HG03045 (cell line): Measurements from ENCODE around the gene LRP5.
"Not testable (repeated sequence)": the region's sequence is repeated elsewhere in the genome, so short reads cannot be mapped to it uniquely, and the experiment has no call there.

Experiments
- ATAC-seq: cut with Tn5 transposase; IDR thresholded peaks from one replicate; pipeline ENCODE4 v1.9.1; 2021; ENCODE audit warnings: mild to moderate bottlenecking, moderate library complexity; ENCODE audit not compliant: unreplicated experiment

The LRP5 gene

GRCh38 chr11:68459886-68460740 lies 147.7 kb downstream of the LRP5 start:
- peak; percentile 72 for ATAC-seq

GRCh38 chr11:68460741-68461574 lies 148.6 kb downstream of the LRP5 start, which contains the start of gene PPP6R3:
TSS of gene PPP6R3 (plus strand) at chr11:68460752. CDS start at chr11:68537665, 76,913 bp downstream.
- peak; percentile 38 for ATAC-seq

- ATAC-seq = no peak
Observed at GRCh38 chr11:68461575-68461917, 149.2 kb downstream of the LRP5 start.

GRCh38 chr11:68463714-68464113 lies 151.3 kb downstream of the LRP5 start:
- no peak for ATAC-seq

- no peak for ATAC-seq
Observed at GRCh38 chr11:68467201-68467834, 154.9 kb downstream of the LRP5 start.

DNA sequence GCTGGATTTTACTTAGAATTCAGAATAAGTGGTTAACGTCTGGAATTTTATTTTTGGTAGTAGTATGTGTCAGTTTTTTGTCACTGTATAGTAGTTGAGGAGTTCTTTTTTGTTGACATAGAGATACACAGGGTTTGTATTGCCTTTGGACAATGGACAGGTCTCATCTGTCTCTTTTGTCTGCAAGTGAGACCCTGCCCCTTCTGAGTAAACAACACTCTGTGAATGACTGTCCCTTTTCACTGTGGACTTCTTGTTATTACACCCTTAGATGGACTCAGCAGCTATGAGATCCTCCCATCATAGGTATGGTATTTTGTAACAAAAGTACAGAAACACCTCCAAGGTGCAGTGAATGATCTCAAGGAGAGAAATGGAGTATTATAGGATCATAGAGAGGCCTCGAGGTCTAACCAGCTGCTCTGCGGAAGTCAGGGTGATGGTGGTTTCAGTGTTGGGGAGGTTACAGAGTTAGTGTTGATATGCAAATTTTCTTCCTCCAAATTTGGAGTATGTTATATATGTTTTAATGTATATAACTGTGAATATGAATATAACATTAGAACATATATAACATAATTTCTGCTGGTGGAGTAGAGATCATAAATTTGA lies 155.9 kb downstream of the LRP5 start:
- no peak for ATAC-seq

DNA sequence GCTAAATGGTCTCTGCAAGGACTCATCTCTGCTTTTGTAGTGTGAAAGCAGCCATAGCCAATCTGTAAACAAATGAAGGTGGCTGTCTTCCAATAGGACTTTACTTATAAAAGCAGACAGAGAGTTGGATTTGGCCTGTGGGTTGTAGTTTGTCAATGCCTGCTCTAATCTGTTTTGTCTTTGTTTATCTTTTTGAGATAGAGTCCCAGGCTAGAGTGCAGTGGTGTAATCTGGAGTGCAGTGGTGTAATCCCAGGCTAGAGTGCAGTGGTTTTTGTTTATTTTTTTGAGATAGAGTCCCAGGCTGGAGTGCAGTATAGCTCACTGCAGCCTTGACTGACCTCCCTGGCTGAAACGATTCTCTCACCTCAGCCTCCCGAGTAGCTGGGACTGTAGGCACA lies 156.7 kb downstream of the LRP5 start:
- ATAC-seq = no peak

- no peak for ATAC-seq
Observed at GRCh38 chr11:68469642-68470041, 157.3 kb downstream of the LRP5 start.

GRCh38 chr11:68470304-68470811 lies 158.0 kb downstream of the LRP5 start:
- ATAC-seq = no peak

- ATAC-seq = no peak
Observed at GRCh38 chr11:68471360-68472340, 159.3 kb downstream of the LRP5 start.

DNA sequence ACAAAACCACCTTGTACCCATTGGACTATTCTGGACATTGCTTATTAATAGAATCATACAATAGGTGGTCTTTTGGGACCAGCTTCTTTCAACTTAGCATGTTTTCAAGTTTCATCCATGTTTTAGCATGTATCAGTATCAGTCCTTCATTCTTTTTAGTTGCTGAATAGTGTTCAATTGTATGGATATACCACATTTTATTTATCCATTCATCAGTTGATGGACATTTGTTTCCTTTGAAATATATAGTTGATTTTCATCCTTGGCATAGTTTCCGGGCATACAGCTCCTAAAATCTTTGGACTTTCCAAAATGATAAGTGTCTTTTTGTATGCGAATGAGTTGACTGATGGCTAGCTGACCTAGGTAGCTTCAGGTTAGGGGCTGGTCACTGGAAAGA lies 160.4 kb downstream of the LRP5 start:
- no peak for ATAC-seq

DNA sequence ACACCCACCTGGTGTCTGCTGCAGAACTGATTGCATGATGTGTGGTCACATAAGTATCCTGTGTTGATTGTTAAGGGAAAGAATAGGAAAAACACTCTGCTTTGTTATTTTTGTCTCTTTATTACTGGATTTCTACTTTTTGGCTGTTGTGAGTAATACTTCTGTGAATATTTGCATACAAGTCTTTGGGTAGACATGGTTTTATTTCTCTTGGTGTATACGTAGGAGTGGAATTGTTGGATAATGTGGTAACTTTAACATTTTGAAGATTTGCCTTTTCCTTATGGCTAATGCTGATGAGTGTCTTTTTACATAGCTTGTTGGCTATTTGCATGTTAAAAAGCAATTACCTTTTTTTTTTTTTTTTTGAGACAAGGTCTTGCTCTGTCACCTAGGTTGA lies 161.3 kb downstream of the LRP5 start:
- ATAC-seq = no peak

- ATAC-seq = not testable (repeated sequence)
Observed at GRCh38 chr11:68475626-68476025, 163.2 kb downstream of the LRP5 start.

DNA sequence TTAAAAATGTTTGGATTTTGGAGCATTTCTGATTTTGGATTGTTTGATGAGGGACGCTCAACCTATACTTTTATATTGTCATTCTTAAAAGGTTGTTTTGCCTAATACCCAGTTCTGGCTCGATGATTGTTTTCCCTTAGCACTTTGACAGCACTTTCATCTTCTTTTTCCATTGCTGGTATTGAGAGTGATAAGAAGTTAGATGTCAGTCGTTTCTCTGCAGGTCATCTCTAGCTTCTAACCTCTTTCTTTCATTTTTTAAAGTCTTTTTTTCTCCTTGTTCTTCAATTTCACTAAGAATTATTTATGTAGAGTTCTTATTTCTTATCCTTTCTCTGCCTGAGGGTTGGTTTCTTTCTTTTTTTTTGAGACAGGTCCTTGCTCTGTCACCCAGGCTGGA lies 167.0 kb downstream of the LRP5 start:
- no peak for ATAC-seq

DNA sequence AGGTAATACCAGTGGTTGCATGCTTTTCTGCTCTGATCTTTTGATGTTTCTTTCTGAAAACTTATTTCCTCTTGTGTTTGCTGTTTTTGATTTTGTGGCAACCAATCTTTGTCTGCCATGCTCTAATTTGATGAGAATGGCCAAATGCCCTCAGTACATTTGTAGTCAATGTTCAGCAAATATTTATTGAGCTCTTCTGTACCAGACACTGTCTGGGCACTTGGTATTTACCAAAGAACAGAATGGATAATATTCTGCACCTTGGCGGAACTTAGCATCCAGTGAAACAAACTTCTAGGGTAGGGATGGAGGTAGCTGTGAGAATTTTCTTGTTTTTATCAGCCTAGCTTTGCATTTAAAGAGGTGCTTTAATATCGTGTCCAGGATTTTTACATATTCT lies 167.8 kb downstream of the LRP5 start:
- ATAC-seq = no peak

- ATAC-seq = no peak
Observed at GRCh38 chr11:68480852-68481510, 168.6 kb downstream of the LRP5 start.

DNA sequence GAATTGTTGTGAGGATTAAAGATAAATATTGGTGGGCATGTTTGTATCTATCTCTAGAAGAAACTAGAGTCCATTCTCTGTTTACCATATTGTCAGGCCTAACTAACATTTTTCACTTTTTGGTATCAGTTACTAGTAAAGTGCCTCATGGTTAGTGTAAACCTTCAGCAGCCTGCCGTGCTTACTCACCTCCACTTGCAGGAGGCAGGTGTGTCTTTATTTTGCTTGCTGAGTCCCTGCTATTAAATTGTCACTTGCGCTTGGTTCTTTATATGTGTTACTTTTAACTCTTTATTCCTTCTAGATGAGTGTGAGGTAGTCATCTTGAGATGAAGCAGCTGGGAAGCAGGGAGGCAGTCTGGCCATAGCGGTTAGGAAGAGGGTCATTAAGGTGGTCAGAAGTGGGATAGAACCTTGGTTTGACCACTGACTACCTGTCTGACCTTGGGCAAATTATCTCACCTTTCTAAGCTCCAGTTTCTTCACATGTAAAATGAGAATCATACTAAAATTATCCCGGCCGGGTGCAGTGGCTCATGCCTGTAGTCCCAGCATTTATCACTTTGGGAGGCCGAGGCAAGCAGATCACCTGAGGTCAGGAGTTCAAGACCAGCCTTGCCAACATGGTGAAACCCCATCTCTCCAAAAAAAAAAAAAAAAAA lies 169.3 kb downstream of the LRP5 start:
- ATAC-seq = no peak

DNA sequence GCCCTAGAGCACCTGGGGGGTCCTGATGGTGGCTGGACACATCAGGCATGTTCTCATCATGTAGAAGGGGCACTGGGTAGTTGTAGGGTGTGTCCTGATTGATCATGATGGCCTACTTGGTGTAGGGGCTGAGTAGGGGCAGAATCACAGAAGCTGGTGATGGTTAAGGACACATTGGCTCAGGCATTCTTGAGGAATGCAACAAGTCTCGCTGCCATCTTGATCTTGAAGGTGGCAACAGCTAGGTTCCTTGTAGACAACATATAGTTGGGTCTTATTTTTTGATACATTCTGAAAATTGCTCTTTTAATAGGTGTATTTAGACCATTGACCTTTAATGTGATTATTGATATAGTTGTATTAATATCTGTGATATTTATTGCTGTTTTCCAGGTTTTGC lies 176.2 kb downstream of the LRP5 start:
- no peak for ATAC-seq
